ENCODE results near the gene ENPEP. TPM values are rescaled to one million over a fixed set of nuclear protein-coding genes. Genes with fewer than 3 reads are reported as not detected.

The ENPEP gene
- total and polyA plus RNA-seq, 9 of the 15 experiments (the other 6 are each of a cell fraction or from before 2014, with no cell fraction given), result 0.01 TPM; not detected in 7

DNA sequence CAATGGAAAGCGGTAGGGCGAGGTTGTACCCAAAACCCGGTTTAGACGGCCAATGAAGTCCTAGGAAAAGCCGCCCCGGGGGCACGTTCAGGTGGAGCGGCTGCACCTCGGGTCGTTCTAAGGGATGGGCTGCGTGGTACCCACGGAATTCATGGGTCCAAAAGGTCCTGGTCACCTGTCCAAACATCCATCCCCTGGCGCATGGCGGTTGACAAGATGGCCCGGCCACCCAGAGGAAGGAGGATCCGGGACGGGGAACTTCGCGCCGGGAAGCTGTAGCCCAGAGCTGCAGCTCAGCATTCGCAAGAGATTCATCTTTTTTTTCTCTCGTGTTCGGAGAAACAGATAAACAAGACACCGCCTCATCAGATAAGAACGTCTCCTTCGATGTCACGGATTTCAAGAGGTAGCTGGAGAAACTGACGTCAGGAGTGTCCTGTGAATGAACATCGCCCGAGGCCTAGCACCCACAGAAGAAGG lies 136.1 kb downstream of the ENPEP start (continued):
- TF ChIP-seq, protein P1, sequence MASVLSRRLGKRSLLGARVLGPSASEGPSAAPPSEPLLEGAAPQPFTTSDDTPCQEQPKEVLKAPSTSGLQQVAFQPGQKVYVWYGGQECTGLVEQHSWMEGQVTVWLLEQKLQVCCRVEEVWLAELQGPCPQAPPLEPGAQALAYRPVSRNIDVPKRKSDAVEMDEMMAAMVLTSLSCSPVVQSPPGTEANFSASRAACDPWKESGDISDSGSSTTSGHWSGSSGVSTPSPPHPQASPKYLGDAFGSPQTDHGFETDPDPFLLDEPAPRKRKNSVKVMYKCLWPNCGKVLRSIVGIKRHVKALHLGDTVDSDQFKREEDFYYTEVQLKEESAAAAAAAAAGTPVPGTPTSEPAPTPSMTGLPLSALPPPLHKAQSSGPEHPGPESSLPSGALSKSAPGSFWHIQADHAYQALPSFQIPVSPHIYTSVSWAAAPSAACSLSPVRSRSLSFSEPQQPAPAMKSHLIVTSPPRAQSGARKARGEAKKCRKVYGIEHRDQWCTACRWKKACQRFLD (CRISPR knock-in tag; IDR thresholded peaks at IDR 0.05), result no peak
- TF ChIP-seq HOXB6 (CRISPR knock-in tag; IDR thresholded peaks at IDR 0.05; ENCODE audit: borderline replicate concordance), result no peak

DNA sequence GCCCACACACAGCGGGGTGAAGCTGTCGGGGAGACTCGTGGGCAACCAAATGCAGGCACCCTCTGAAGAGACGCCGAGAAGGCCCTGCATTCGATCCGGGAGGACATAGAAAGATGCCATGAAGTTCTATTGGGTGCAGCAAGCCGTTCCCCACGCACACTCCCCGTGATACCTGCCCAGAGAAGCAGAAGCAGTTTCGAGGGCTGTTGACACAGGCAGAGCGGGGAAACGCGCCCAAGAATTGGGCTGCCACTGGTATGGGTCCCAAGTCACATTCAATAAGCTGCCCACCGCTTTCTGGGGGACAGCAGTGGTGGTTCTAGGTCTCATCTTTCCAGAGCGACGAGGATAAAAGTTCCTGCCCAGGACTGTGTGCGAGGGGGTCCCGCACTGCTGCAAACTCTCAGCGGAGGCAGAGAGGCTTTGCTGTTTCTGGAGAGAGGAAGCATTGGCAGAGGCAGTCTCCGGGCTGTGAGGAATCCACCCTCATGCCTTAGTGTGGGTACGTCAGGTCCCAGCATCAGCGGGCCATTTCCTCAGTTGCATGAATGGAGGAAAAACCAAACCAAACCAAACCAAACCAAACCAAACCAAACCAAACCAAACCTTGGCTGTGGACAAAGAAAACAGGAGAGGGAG lies 136.8 kb downstream of the ENPEP start:
- H4K20me1 ChIP-seq (replicated peaks; ENCODE audit: control insufficient read depth, insufficient read depth, low read length), result no peaks in the 10 kb centered on the region
- H3K9me3 ChIP-seq (replicated peaks; ENCODE audit: control insufficient read depth, insufficient read depth, low read depth, low read length), result no peaks in the 10 kb centered on the region
- WGBS (ENCODE audit: insufficient coverage, low coverage, missing lambda C conversion rate), result 2% methylated on average over 22 of the region's 23 CpGs
- POLR2A ChIA-PET, result no interaction called here
- FAIRE-seq (no peak), DNase-seq (ENCODE audit: extremely low read depth in 1 of 4, low spot score in 3 of 4) (no peak), ATAC-seq (no peak)
- no peaks in the 10 kb centered on the region for H3K9me1 ChIP-seq (ENCODE audit: control insufficient read depth, insufficient read depth, low read length)
- H3K27ac ChIP-seq (ENCODE audit: extremely low read depth, low read depth, low read length), result no peak overlapping the region
- TF ChIP-seq L3MBTL2 (IDR thresholded peaks at IDR 0.05), result no peak
- no peak for TF ChIP-seq NCOA2 (IDR thresholded peaks at IDR 0.05; ENCODE audit: partially characterized antibody in 2 of 2)
- TF ChIP-seq POU5F1 (IDR thresholded peaks at IDR 0.05; ENCODE audit: borderline replicate concordance, low read depth, low read length, partially characterized antibody), result no peak
- TF ChIP-seq FOXJ2 (tag; IDR thresholded peaks at IDR 0.05), result no peak
- no peak for TF ChIP-seq SP1 (CRISPR knock-in tag; IDR thresholded peaks at IDR 0.05)
- TF ChIP-seq, protein P2, sequence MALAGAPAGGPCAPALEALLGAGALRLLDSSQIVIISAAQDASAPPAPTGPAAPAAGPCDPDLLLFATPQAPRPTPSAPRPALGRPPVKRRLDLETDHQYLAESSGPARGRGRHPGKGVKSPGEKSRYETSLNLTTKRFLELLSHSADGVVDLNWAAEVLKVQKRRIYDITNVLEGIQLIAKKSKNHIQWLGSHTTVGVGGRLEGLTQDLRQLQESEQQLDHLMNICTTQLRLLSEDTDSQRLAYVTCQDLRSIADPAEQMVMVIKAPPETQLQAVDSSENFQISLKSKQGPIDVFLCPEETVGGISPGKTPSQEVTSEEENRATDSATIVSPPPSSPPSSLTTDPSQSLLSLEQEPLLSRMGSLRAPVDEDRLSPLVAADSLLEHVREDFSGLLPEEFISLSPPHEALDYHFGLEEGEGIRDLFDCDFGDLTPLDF (CRISPR knock-in tag; IDR thresholded peaks at IDR 0.05), result no peak
- no peak for TF ChIP-seq CXXC5 (CRISPR knock-in tag; IDR thresholded peaks at IDR 0.05)
- no peak for TF ChIP-seq NR2C1 (IDR thresholded peaks at IDR 0.05)
- TF ChIP-seq NR2C1 (tag; IDR thresholded peaks at IDR 0.05), result no peak
- no peak for TF ChIP-seq SAFB (IDR thresholded peaks at IDR 0.05; ENCODE audit: borderline replicate concordance, low read depth, low read length)
- no peak for TF ChIP-seq TBL1XR1 (IDR thresholded peaks at IDR 0.05; ENCODE audit: low read length in 2 of 2)
- no peak for TF ChIP-seq ZNF133 (CRISPR knock-in tag; IDR thresholded peaks at IDR 0.05)
- TF ChIP-seq MAFK (IDR thresholded peaks at IDR 0.05; ENCODE audit: low read length), result no peak
- TF ChIP-seq FOXK2 (conservative IDR thresholded peaks at IDR 0.05 in 1 of 2, IDR thresholded peaks at IDR 0.05 in 1 of 2; ENCODE audit: low read depth in 2 of 2), result no peak
- no peak for TF ChIP-seq ILF3 (IDR thresholded peaks at IDR 0.05; ENCODE audit: borderline replicate concordance)
- TF ChIP-seq MCM2 (IDR thresholded peaks at IDR 0.05; ENCODE audit: low read depth), result no peak
- H3K79me2 ChIP-seq (ENCODE audit: control insufficient read depth, insufficient read depth, low read length), result no peaks in the 10 kb centered on the region
- intact Hi-C loops (cut with micrococcal nuclease) (no loop called here), in situ Hi-C loops (cut with MboI) (no loop called here)
- H3K27me3 ChIP-seq (ENCODE audit: control insufficient read depth in 2 of 2, insufficient read depth in 2 of 2, low read length in 2 of 2), result peaks cover 51 to 56% of the 10 kb centered on the region in 2 experiments
- no peaks in the 10 kb centered on the region for H3K36me3 ChIP-seq (ENCODE audit: control insufficient read depth, insufficient read depth, low read length)
- no TSS peak for BruUV-seq (replicated peaks)
- H3K9ac ChIP-seq (ENCODE audit: insufficient read depth in 1 of 2, low read depth in 2 of 2, low read length in 2 of 2), result no peak overlapping the region
- H3K4me2 ChIP-seq (ENCODE audit: insufficient read depth, low read length), result no peak overlapping the region
- H3K4me1 ChIP-seq (replicated peaks in 1 of 2; ENCODE audit: control insufficient read depth in 2 of 2, insufficient read depth in 2 of 2, low read length in 2 of 2), result peaks cover 0 to 9% of the 10 kb centered on the region in 2 experiments; a peak in 2 of 5 replicates
- H2AFZ ChIP-seq (ENCODE audit: low read depth, low read length), result no peak overlapping the region
- CTCF ChIA-PET (ENCODE audit: low intra/inter-chr PET ratio), result no interaction called here
- no peak overlapping the region for H3K4me3 ChIP-seq

Data from K562 (cell line).